Spleen (tissue), 7 donors: ENCODE data around the gene HINT3.

Experiments
- POLR2A ChIP-seq, 3 donors: fragments of 450-650 bp; IDR thresholded peaks; one replicate each; pipeline ENCODE4 v1.5.1; 2017; ENCODE audit warnings: antibody characterized with exemption in 3 of 3, mild to moderate bottlenecking in 1 of 3
- POLR2AphosphoS5 ChIP-seq, 3 donors: sonication (generic); formaldehyde crosslinking; IDR thresholded peaks; one replicate each; pipeline ENCODE4 v1.5.1; 2017; ENCODE audit warnings: antibody characterized with exemption in 3 of 3
- TF ChIP-seq, protein P1 (sequence below), 11 experiments: fragments of 200-600 bp in 7 of 11; fragments of 450-650 bp in 4 of 11; sonication (generic) in 4 of 11; IDR thresholded peaks in 8 of 11; conservative IDR thresholded peaks in 3 of 11; 1 replicate in 7 of 11; 2 replicates in 4 of 11; pipeline versions ENCODE4 v1.4.0 to v1.8.0; 2016 to 2021; ENCODE audit warnings: antibody characterized with exemption in 11 of 11, inconsistent platforms in 4 of 11, mild to moderate bottlenecking in 1 of 11
- donor health status: DM: no; HTN: no; CAD: no; lungs with moderate emphysema.
- donor health status: DM: no; HTN: no; CAD: no.
- donor health status: DM: no; HTN: no; CAD: no.

- TF ChIP-seq POLR2AphosphoS5 (IDR thresholded peaks at IDR 0.05) (no peak), POLR2A (IDR thresholded peaks at IDR 0.05) (no peak)
- TF ChIP-seq, protein P1, sequence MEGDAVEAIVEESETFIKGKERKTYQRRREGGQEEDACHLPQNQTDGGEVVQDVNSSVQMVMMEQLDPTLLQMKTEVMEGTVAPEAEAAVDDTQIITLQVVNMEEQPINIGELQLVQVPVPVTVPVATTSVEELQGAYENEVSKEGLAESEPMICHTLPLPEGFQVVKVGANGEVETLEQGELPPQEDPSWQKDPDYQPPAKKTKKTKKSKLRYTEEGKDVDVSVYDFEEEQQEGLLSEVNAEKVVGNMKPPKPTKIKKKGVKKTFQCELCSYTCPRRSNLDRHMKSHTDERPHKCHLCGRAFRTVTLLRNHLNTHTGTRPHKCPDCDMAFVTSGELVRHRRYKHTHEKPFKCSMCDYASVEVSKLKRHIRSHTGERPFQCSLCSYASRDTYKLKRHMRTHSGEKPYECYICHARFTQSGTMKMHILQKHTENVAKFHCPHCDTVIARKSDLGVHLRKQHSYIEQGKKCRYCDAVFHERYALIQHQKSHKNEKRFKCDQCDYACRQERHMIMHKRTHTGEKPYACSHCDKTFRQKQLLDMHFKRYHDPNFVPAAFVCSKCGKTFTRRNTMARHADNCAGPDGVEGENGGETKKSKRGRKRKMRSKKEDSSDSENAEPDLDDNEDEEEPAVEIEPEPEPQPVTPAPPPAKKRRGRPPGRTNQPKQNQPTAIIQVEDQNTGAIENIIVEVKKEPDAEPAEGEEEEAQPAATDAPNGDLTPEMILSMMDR (IDR thresholded peaks at IDR 0.05 in 8 of 11, conservative IDR thresholded peaks at IDR 0.05 in 3 of 11), result no peak
These were observed 46.4 kb downstream of the HINT3 start for GRCh38 chr6:126002755-126003679.
